Activated CD8-positive, alpha-beta memory T cell treated with anti-CD3 and anti-CD28 coated beads for 1 hour (primary cell): ENCODE data around the gene KRI1.
"Not testable (repeated sequence)": the region's sequence is repeated elsewhere in the genome, so short reads cannot be mapped to it uniquely, and the experiment has no call there.

Source experiments
- DNase-seq, 2 donors: peaks; one replicate each; pipeline ENCODE4 v3.0.0-alpha.2; 2020; ENCODE audit warnings: low read depth in 1 of 2; ENCODE audit errors: extremely low read depth in 1 of 2

The KRI1 gene

DNA sequence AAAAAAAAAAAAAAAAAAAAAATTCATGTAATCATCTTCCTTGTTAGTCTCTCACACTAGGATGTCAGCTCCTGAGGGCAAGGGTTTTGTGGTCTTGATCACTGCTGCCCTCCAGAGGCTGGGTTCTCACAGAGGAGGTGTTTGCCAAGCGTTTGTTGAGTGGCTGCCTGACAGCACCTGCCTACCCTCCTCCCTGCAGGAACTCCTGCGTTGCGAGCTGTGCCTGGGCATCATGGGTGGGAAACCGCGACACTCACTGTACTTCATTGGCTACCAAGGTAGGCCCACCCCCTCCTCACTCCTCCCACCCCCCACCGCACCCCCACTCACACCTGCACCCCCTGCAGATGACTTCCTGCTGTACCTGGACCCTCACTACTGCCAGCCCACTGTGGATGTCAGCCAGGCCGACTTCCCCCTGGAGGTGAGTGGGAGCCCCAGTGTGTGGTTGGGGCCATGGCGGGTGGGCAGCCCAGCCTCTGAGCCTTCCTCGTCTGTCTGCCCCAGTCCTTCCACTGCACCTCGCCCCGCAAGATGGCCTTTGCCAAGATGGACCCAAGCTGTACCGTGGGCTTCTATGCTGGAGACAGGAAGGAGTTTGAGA is 14.0 kb downstream of the KRI1 start:
- DNase-seq, result no peak

DNA sequence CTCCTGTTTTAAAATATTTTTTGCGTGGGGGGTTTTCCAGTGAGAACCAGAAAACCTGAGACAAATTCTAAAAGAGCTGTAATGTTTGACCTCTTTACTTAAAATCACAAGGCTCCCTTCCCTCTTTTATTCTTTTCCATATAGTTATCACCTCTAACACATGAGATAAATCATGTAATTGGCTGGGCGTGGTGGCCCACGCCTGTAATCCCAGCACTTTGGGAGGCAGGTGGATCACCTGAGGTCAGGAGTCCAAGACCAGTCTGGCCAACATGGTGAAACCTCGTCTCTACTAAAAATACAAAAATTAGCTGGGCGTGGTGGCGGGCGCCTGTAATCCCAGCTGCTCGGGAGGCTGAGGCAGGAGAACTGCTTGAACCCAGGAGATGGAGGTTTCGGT is 14.8 kb downstream of the KRI1 start:
- DNase-seq, result not testable (repeated sequence)

DNA sequence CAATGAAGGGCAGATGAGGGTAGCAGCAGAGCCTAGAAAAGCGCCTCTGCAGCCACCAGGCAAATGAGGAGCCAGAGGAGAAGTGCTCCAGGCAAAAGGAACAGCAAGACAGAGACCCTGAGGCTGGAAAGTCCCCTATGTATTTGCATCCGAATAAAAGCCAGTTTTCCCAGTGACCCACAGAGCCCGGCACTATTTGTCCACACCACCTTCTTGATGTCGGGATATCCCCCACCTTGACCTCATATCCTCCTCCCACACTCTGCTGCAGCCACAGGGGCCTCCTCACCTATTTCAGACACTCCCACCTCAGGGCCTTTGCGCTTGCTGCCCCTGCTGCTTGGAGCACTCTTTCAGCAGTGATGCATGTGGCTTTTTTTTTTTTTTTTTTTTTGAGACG is 15.5 kb downstream of the KRI1 start:
- DNase-seq, result no peak

DNA sequence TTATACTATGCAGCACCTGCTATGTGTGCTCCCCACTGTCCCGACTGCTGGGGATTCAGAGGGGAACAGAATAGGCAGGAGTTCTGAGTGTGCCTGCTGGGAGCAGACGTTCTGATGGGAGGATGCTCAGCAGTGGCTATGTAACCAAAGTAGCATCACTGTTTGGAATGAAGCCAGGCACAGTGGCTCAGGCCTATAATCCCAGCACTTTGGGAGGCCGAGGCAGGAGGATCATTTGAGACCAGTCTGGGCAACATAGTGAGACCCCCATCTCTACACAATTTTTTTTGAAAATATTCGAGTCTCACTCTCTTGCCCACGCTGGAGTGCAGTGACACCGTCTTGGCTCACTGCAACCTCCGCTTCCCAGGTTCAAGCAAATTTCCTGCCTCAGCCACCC is 16.1 kb downstream of the KRI1 start:
- no peak for DNase-seq

DNA sequence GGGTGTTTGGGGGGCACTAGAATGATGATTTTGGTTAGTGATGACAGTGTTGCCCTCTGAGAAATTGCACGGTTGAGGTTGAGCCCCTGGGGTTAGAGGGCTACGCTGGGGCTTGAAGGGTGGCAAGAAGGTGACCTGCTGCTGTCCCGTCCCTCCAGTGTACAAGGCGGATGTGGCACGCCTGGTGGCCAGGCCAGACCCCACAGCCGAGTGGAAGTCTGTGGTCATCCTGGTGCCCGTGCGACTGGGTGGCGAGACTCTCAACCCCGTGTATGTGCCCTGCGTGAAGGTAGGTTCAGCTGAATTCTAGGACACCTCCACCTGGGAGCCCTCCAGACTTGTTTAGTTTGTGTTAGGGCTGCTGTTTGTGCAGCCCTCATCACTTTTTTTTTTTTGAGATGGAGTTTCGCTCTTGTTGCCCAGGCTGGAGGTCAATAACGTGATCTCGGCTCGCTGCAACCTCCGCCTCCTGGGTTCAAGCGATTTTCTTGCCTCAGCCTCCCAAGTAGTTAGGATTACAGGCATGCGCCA is 17.0 kb downstream of the KRI1 start:
- no peak for DNase-seq

DNA sequence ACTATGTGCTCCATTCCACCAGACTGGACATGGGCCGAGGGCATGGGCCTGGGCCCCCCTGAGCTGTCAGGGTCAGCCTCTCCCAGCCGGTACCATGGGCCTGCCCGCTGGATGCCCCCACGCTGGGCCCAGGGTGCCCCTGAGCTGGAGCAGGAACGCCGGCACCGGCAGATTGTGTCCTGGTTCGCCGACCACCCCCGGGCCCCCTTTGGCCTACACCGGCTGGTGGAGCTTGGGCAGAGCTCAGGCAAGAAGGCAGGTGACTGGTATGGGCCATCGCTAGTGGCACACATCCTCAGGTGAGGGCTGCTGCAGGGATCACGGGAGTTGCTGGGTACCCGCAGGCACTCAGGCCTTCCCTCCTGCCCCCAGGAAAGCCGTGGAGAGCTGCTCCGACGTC is 19.0 kb downstream of the KRI1 start:
- no peak for DNase-seq

DNA sequence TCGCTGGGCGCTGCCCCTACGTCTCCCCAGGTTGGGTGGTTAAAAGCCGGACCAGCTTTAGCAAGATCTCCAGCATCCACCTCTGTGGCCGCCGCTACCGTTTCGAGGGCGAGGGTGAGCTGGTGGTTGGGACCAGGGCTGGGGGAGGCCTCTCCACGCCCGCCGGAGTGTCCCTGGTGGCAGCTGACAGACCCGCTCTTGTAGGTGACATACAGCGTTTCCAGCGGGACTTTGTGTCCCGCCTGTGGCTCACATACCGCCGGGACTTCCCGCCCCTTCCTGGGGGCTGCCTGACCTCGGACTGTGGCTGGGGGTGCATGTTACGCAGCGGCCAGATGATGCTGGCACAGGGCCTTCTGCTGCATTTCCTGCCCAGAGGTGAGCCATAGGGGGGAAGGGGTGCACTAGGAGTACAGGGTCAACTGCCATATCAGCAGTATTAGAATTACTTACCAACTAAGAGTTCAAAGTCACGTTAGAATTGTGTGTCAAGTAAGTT is 21.0 kb downstream of the KRI1 start:
- no peak for DNase-seq

DNA sequence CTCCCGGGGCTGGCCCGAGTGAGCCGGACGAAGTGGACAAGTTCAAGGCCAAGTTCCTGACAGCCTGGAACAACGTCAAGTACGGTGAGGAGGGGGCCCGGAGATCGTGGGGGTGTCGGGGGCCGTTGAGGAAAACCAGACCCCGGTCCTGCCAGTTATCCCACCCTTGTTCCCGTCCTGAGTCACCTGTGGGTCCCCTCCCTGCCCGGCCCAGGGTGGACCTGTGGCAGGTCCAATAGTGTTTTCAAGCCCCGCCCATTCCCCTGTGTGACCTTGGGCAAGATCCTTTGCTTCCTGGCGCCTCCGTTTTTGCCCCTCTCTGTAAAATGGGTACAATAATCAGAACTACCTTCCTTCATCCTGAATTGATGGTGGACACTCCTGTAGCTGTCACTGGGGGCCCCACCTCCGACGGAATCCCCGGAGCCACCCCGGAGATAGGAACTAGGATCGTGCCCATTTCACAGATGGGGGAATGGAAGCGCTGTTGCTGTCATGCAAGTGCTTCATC is 21.5 kb downstream of the KRI1 start:
- no peak for DNase-seq

DNA sequence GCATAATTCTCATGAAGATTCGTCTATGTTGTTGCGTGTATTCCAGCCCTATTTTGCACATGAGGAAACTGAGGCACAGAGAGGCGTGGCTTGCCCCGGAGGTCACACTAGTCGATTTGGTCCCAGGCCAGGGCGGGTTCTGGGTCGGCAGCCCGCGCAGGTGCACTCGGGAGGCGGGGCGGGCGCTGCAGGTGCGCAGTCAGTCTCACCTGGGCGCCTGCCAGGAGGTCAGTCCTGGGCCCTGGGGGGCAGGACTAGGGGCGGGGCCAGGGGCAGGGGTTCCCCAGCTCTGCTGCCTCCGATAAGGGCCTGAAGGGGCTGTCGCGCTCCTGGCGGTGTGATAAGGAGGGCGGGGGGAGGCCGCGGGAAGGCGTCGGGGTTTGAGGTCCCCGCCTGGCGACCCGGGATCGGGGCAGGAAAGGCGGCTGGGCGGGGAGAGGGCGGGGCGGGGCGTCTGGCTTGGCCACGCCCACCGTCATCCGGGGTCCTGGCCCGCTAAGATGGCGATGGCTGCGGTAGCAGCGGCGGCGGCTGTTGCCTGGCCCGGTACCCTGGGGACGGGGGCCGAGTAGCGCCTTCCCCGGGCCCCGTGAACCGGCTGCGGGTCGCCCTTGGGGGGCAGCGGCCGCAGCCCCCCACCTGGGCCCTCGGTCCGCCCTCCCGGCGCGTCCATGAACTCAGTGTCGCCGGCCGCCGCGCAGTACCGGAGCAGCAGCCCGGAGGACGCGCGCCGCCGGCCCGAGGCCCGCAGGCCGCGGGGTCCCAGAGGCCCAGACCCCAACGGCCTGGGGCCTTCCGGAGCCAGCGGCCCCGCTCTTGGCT is 22.2 kb downstream of the KRI1 start, which contains the start of gene ATG4D:
TSS of gene ATG4D (plus strand) at position 485 of the 822 bp plus-strand sequence. CDS start at position 672, 187 bp downstream.
- peak; percentile 34 to 75 for DNase-seq

DNA sequence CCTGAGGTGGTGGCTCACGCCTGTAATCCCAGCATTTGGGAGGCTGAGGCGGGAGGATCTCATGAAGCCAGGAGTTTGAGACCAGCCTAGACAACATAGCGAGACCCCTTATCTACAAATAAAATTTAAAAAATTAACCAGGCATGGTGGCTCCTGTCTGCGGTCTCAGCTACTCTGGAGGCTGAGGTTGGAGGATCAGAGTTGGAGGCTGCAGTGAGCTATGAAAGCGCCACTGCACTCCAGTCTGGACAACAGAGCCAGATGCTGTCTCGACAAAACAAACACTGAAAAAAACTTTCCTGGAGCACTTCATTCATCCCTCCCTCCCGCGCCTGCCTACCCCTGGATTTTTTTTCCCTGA is 22.8 kb downstream of the KRI1 start:
- DNase-seq, result no peak

DNA sequence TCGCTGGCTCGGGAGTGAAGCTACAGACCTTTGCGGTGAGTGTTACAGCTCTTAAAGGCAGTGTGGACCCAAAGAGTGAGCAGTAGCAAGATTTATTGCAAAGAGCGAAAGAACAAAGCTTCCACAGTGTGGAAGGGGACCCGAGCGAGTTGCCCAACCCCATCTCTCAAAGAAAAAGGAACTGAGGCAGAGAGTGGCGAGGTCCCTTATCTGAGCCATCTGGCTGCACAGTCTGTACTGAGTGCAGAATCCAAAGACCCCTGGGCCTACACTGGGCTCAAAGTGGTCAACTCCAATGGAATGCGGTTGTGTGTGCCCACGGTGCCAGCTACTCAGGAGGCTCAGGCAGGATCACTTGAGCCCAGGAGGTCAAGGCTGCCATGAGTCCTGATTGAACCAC is 26.8 kb downstream of the KRI1 start:
- DNase-seq, result not testable (repeated sequence)

DNA sequence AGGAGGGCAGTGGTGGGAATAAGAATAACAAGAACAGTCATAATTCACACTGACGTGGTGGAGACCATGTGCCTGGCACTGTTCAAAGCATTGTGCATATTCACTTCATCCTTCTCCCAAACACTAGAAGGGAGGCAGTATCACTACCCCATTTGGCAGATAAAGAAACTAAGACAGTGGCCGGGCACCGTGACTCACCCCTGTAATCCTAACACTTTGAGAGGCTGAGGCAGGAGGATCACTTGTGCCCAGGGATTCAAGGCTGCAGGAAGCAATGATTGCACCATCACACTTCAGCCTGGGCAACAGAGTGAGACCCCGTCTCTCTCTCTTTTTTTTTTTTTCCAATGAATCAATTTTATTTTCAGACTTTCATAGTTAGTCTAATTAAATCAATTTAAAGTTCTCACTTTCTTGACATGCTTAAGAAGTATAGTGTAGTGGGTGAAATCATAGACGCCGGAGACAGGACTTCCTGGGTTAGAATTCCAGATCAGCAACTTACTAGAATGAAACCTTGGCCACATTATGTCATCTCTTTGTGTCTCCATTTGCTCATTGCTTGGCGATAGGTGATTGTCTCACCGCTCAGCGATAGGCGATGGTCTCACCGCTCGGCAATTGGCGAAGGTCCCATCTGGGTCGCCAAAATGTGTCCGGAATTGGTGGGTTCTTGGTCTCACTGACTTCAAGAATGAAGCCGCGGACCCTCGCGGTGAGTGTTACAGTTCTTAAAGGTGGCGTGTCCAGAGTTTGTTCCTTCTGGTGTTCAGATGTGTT is 27.4 kb downstream of the KRI1 start:
- no peak for DNase-seq

DNA sequence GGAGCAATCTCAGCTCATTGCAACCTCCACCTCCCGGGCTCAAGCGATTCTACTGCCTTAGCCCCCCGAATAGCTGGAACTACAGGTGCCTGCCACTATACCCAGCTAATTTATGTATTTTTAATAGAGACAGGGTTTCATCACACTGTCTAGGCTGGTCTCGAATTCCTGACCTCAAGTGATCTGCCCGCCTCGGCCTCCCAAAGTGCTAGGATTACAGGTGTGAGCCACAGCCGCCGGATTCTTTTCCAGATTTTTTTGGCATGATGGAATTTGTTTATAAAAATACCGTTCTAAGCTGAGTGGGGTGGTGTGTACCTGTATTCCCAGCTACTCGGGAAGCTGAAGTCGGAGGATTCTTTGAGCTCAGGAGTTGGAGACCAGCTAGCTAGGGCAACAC is 28.1 kb downstream of the KRI1 start:
- no peak for DNase-seq

DNA sequence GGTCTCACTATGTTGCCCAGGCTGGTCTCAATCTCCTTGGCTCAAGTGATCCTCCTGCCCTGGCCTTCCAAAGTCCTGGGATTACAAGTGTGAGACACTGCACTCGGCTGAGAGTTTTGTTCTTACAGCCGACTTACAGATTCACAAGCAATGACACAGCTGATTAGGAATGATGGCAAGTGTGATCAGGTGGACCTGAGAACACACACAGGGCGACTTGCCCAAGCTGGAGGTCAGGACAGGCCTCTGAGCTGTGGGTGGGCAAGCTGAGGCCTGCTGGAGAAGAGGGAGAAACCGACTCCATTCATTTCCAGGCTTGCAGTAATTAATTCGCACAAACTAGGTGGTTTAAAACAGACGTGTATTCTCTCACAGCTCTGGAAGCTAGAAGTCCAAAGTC is 30.2 kb downstream of the KRI1 start:
- no peak for DNase-seq

DNA sequence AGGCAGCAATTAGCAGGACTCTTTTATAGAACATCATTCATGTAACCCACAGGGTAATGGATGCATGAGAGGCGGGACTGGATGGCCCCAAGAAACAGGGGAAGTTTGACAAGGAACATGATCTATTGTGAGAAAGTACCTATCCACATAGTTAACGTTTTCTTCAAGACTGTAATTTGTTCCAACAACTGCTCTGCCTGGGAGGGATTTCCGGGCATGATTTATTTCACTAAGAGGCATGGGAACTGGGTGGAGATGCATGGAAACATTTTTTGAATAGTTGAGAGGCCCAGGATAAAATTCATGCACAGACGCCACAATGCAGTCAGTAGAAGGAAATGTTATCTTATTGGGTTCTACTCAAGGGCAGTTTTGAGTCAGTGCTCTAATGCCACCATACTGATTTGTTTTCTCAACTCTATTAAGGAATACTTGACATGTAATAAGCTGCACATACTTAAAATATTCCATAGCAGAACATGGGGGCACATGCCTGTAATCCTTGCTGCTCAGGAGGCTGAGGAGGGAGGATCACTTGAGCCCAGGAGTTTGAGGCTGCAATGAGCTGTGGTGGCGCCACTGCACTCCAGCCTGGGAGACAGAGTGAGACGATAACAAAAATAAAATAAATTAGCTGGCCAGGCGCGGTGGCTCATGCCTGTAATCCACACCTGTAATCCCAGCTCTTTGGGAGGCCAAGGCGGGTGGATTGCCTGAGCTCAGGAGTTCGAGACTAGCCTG is 32.0 kb downstream of the KRI1 start:
- no peak for DNase-seq

DNA sequence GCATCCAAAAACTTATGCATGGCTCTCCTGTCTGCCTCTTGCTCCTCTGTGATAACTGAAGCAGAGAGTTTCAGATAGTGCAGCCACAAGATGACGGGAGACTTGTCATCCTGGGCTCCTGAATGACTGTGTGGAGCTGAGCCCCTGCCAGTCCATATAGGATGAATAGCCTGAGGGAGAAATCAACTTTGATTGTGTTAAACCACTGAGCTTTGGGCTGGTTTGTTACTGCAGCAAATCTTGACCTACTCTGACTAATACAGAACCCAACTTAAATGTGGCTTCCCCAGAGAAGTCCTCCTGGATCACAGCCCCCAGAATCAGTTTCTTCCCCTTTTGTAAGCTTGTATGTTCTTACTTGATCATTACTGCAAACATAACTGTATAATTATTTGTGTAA is 33.4 kb downstream of the KRI1 start:
- DNase-seq, result no peak

DNA sequence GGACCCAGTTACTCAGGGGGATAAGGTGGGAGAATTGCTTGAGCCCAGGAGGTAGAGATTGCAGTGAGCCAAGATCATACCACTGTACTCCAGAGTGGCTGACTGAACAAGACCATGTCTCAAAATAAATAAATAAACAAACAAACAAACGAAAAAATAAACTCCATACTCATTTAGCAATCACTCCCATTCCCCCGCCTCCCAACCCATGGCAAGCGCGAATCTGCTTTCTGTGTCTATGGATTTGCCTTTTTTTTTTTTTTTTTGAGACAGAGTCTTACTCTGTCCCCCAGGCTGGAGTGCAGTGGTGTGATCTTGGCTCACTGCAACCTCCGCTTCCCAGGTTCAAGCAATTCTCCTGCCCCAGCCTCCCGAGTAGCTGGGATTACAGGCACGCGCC is 38.9 kb downstream of the KRI1 start:
- not testable (repeated sequence) for DNase-seq

DNA sequence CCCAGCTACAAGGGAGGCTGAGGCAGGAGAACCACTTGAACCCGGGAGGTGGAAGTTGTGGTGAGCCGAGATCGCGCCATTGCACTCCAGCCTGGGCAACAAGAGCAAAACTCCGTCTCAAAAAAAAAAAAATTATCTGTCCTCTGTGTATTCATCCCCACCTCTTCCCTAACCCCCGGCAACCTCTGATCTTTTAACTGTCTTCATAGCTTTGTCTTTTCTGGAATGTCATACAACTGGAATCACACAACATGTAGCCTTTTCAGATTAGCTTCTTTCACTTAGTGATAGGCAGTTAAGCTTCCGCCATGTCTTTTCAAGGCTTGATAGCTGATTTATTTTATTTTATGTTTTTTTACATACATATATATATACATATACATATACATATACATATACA is 40.2 kb downstream of the KRI1 start:
- no peak for DNase-seq

DNA sequence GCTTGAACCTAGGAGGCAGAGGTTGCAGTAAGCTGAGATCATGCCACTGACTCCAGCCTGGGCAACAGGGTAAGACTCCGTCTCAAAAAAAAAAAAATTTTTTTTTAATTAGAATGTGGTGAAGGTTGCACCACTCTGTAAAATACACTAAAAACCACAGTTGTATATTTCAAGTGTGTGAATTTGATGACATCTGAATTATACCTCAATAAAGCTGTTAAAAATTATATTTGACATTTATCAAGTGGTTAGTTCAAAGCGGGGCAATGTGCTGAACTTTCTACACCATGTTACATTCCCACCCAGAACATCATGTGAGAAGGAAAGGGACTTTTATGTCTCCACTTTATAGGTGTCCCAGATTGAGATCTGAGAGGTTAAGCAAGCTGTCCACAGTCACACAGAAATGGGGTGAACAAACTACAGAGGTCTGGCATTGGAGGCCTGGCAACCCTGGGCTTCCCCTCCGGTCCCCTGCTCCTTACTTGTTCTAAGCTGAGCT is 42.6 kb downstream of the KRI1 start:
- DNase-seq, result no peak

DNA sequence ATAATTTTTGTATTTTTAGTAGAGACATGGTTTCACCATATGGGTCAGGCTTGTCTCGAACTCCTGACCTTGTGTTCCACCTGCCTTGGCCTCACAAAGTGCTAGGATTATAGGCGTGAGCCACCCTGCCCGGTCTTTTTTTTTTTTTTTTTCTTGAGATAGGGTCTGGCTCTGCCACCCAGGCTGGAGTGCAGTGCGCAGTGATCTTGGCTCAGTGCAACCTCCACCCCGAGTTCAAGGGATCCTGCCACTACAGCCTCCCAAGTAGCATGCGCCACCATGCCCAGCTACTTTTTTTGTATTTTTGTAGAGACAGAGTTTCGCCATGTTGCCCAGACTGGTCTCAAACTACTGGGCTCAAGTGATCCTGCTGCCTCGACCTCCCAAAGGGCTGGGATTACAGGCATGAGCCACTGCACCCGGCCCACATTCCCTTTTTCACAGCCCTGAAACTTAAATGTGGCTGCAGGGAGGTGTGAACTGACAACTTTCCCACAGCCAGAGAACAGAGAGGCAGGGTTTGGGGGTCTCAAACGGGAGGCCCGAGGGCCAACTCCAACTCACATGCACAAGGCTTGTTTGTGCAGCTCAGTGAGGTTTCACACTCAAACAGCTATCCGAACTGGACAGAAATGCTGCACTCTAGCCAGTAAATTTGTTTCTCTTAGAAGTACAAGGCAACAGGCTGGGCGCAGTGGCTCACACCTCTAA is 44.2 kb downstream of the KRI1 start:
- no peak for DNase-seq
